ENCODE measurements around the gene UBE2Q1.

DNA sequence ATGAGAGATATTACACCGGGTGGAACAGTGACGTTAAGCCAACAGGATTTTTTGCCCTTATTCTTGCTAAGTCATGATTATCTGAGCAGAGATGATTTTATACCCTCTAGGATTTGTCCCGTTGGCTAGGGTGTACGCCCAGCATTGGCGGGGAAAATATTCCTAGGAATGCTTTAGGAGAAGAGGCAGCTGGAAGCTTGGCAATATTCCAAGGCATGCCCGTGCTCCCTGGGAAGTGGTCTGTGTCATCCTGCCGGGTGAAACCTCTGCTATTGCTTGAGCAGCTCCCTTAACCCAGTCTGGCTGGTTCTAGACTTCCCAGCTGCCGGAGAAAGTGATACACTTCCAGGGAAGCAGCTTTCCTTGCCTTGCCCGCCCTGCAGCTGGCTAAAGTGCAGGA is 25.3 kb upstream of the UBE2Q1 start:
- TF ChIP-seq JUN (IDR thresholded peaks at IDR 0.05) (no peak), RARB (CRISPR knock-in tag; IDR thresholded peaks at IDR 0.05) (no peak), RFX5 (IDR thresholded peaks at IDR 0.05) (no peak)
- TF ChIP-seq, protein P1, sequence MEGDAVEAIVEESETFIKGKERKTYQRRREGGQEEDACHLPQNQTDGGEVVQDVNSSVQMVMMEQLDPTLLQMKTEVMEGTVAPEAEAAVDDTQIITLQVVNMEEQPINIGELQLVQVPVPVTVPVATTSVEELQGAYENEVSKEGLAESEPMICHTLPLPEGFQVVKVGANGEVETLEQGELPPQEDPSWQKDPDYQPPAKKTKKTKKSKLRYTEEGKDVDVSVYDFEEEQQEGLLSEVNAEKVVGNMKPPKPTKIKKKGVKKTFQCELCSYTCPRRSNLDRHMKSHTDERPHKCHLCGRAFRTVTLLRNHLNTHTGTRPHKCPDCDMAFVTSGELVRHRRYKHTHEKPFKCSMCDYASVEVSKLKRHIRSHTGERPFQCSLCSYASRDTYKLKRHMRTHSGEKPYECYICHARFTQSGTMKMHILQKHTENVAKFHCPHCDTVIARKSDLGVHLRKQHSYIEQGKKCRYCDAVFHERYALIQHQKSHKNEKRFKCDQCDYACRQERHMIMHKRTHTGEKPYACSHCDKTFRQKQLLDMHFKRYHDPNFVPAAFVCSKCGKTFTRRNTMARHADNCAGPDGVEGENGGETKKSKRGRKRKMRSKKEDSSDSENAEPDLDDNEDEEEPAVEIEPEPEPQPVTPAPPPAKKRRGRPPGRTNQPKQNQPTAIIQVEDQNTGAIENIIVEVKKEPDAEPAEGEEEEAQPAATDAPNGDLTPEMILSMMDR (IDR thresholded peaks at IDR 0.05) = no peak
